Spleen (tissue), 11 donors: ENCODE data around the gene SPATA12. TPM values are rescaled to one million over a fixed set of nuclear protein-coding genes. Genes with fewer than 3 reads are reported as not detected.
A peak's percentile ranks its signal among the peaks of the same experiment; 100 is the strongest.

ENCODE experiments used
- DNase-seq: peaks from one replicate; pipeline ENCODE4 v3.0.0-alpha.2; 2020
- H3K27ac ChIP-seq, 8 donors: fragments of 200-600 bp; sonication (generic) in 7 of 8; 1 replicate in 4 of 8; 2 replicates in 4 of 8; pipeline versions ENCODE4 v1.5.0 to v1.8.0; 2016 to 2021; ENCODE audit warnings: inconsistent platforms in 4 of 8, mild to moderate bottlenecking in 4 of 8, moderate library complexity in 1 of 8
- H3K27me3 ChIP-seq, 7 donors: fragments of 200-600 bp; sonication (generic) in 6 of 7; replicated peaks in 1 of 7; 1 replicate in 4 of 7; 2 replicates in 3 of 7; pipeline versions ENCODE4 v1.5.0 to v1.8.0; 2016 to 2021; ENCODE audit warnings: inconsistent platforms in 3 of 7, mild to moderate bottlenecking in 1 of 7
- H3K36me3 ChIP-seq, 6 donors: fragments of 200-600 bp; sonication (generic) in 5 of 6; 1 replicate in 4 of 6; 2 replicates in 2 of 6; pipeline versions ENCODE4 v1.5.0 to v1.8.0; 2016 to 2021; ENCODE audit warnings: inconsistent platforms in 2 of 6
- H3K4me1 ChIP-seq, 6 donors: fragments of 200-600 bp; sonication (generic) in 5 of 6; 1 replicate in 3 of 6; 2 replicates in 3 of 6; pipeline versions ENCODE4 v1.5.0 to v1.8.0; 2016 to 2021; ENCODE audit warnings: inconsistent platforms in 3 of 6
- H3K4me3 ChIP-seq, 8 donors: fragments of 200-600 bp; sonication (generic) in 7 of 8; 1 replicate in 4 of 8; 2 replicates in 4 of 8; pipeline versions ENCODE4 v1.5.0 to v1.8.0; 2016 to 2021; ENCODE audit warnings: inconsistent platforms in 4 of 8, mild to moderate bottlenecking in 4 of 8, moderate library complexity in 2 of 8
- H3K9me3 ChIP-seq, 8 donors: fragments of 200-600 bp; sonication (generic) in 7 of 8; 1 replicate in 4 of 8; 2 replicates in 4 of 8; pipeline versions ENCODE4 v1.5.0 to v1.8.0; 2016 to 2021; ENCODE audit warnings: inconsistent platforms in 4 of 8
- POLR2A ChIP-seq, 3 donors: fragments of 450-650 bp; IDR thresholded peaks; one replicate each; pipeline ENCODE4 v1.5.1; 2017; ENCODE audit warnings: antibody characterized with exemption in 3 of 3, mild to moderate bottlenecking in 1 of 3
- POLR2AphosphoS5 ChIP-seq, 3 donors: sonication (generic); formaldehyde crosslinking; IDR thresholded peaks; one replicate each; pipeline ENCODE4 v1.5.1; 2017; ENCODE audit warnings: antibody characterized with exemption in 3 of 3
- whole genome bisulfite sequencing, 5 donors: extraction: QIAGEN DNeasy Blood & Tissue Kit in 3 of 5; methylation state at CpG; one replicate each; pipeline versions ENCODE4 v1.1.5 to v1.1.7; 2013 to 2018; 5-methylcytosine and 5-hydroxymethylcytosine counted together
- intact Hi-C: fragments of 100-400 bp; cut with DNase I; formaldehyde crosslinking; loops from one replicate; pipeline ENCODE4 v1.15.0; 2023; ENCODE audit warnings: low total_unique reads
- polyA plus RNA-seq, 3 donors: library from polyadenylated mRNA; stranded (reverse); fragments of 200-250 nt; gene quantifications; one replicate each; pipeline ENCODE4 v1.2.1, GENCODE V29; 2013
- total RNA-seq, 7 donors: library from RNA; depleted of rRNA in 3 of 7; stranded (reverse); fragments of >200 nt in 3 of 7; fragmentation: NEBNext Ultra II Directional in 4 of 7; extraction: Animal tissue kit (Norgen Biotek cat#: 25700) in 4 of 7; gene quantifications; one replicate each; pipeline versions ENCODE4 v1.1.0 to v1.2.1, GENCODE V29; 2016 to 2021
- TF ChIP-seq, protein P1 (sequence below), 11 experiments: fragments of 200-600 bp in 7 of 11; fragments of 450-650 bp in 4 of 11; sonication (generic) in 4 of 11; IDR thresholded peaks in 8 of 11; conservative IDR thresholded peaks in 3 of 11; 1 replicate in 7 of 11; 2 replicates in 4 of 11; pipeline versions ENCODE4 v1.4.0 to v1.8.0; 2016 to 2021; ENCODE audit warnings: antibody characterized with exemption in 11 of 11, inconsistent platforms in 4 of 11, mild to moderate bottlenecking in 1 of 11
- donor health status: healthy with polysubstance abuse.
- donor health status: DM: no; HTN: no; CAD: no; lungs with moderate emphysema.
- donor health status: DM: no; HTN: no; CAD: no.
- donor health status: Bipolar disorder and iron deficiency.
- donor health status: healthy.
- donor health status: DM: no; HTN: no; CAD: no.
- donor health status: DM: yes; HTN: yes; CAD: no.

The SPATA12 gene
- total and polyA plus RNA-seq, 10 donors, result 0.13 to 0.34 (median 0.16) TPM; not detected in 5

DNA sequence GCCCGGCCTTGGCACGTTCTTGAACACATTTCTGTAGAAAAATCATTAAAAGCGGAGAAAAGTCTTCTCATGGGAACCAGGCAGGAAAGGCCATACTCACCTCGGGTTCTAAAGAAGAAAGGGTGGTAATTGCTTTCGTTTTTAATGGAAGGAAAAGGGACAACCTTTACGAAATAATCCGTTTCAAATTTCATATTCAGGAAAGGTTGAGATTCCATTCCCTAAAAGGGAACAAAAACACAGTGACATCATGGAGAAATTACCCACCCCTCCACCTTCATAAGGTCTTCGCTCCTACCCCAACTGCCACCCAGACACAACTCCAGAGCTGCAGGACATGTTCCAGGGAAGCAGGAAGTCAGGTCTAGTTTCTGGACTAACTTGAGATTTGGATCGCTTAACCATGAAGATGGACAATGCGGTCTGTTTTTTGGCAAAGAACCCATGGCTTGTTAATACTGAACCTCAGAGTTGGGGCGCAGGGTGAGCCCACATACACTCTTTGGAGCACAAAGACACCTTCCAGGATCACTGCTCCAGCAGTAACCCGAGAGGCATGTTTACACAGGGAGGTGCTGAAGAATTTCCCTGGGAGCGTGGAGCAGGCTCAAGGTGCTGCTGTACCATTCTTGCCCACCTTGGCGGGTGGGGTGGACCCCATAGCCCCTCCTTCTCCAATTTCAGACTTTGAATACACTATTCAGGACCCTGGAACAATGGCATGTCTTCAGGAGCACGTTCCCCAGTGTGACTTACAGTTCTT, 49.2 kb downstream of the SPATA12 start:
- TF ChIP-seq, protein P1, sequence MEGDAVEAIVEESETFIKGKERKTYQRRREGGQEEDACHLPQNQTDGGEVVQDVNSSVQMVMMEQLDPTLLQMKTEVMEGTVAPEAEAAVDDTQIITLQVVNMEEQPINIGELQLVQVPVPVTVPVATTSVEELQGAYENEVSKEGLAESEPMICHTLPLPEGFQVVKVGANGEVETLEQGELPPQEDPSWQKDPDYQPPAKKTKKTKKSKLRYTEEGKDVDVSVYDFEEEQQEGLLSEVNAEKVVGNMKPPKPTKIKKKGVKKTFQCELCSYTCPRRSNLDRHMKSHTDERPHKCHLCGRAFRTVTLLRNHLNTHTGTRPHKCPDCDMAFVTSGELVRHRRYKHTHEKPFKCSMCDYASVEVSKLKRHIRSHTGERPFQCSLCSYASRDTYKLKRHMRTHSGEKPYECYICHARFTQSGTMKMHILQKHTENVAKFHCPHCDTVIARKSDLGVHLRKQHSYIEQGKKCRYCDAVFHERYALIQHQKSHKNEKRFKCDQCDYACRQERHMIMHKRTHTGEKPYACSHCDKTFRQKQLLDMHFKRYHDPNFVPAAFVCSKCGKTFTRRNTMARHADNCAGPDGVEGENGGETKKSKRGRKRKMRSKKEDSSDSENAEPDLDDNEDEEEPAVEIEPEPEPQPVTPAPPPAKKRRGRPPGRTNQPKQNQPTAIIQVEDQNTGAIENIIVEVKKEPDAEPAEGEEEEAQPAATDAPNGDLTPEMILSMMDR (IDR thresholded peaks at IDR 0.05 in 8 of 11, conservative IDR thresholded peaks at IDR 0.05 in 3 of 11), result no peak
- TF ChIP-seq POLR2AphosphoS5 (IDR thresholded peaks at IDR 0.05), result no peak
- TF ChIP-seq POLR2A (IDR thresholded peaks at IDR 0.05), result no peak
- no peak for DNase-seq
- Histone ChIP-seq H3K4me1 (no peaks in the 10 kb centered on the region), H3K4me3 (no peak overlapping the region), H3K36me3 (peaks cover 0 to 7% (median 0%) of the 10 kb centered on the region in 6 donors), H3K9me3 (no peaks in the 10 kb centered on the region), H3K27ac (no peak overlapping the region), H3K27me3 (peaks cover 0 to 3% (median 0%) of the 10 kb centered on the region in 7 donors)
- WGBS, 5 donors, result 83 to 87% (median 84%) methylated on average over 13 to 15 of the region's 15 CpGs
- intact Hi-C loops, result no loop called here

DNA sequence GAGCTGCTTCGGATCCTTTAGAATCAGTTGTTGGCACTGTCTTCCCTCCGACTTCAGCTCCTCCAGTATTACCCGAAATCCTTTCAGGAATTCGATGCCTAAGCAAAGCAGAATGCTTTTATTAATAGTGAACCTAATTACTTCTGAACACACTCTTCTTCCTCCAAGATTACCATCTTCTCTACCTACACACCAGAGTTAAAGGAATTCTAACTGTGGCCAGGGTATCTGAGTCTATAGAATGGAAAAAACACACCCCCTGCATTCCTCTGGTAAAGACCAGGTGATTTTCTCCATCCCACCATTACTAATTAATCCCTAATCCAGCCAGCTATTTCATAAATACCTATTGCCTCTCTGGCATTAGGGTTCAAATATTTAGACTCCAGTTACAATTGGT, 49.8 kb downstream of the SPATA12 start:
- Histone ChIP-seq H3K9me3 (no peaks in the 10 kb centered on the region), H3K36me3 (peaks cover 0 to 7% (median 0%) of the 10 kb centered on the region in 6 donors), H3K4me3 (no peak overlapping the region), H3K27me3 (peaks cover 0 to 3% (median 0%) of the 10 kb centered on the region in 7 donors), H3K4me1 (no peaks in the 10 kb centered on the region), H3K27ac (no peak overlapping the region)
- no peak for DNase-seq
- intact Hi-C loops, result no loop called here
- 86 to 93% (median 89%) methylated on average over 4 of the region's 4 CpGs for WGBS, 5 donors
- TF ChIP-seq POLR2AphosphoS5 (IDR thresholded peaks at IDR 0.05) (no peak), POLR2A (IDR thresholded peaks at IDR 0.05) (no peak)
- TF ChIP-seq, protein P1 (IDR thresholded peaks at IDR 0.05 in 8 of 11, conservative IDR thresholded peaks at IDR 0.05 in 3 of 11), result no peak

DNA sequence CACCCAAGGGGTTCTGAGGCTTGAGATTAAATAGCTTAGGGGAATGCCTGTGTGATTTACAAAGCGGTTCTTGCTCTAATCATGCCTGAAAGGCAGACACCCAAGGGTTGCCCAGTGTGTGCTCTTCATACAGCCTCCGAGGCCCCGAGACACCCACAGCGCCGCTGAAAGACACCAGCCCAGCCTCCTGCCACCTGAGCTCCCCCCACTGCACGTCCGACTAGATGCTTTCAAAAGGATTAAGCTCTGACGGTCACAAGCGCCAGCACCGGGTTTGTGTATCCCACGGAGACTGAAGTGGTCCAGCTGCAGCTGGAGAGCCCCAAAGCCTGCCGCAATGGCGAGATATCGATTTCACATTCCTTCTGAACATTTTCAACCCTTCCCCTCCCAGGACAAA, 50.3 kb downstream of the SPATA12 start:
- WGBS, 5 donors, result 82 to 92% (median 89%) methylated on average over 14 of the region's 14 CpGs
- no peaks in the 10 kb centered on the region for H3K9me3 ChIP-seq
- peaks cover 0 to 7% (median 0%) of the 10 kb centered on the region in 6 donors for H3K36me3 ChIP-seq
- H3K4me3 ChIP-seq, result no peak overlapping the region
- no peak for DNase-seq
- no peak overlapping the region for H3K27ac ChIP-seq
- peaks cover 0 to 3% (median 0%) of the 10 kb centered on the region in 7 donors for H3K27me3 ChIP-seq
- intact Hi-C loops, result no loop called here
- TF ChIP-seq, protein P1 (IDR thresholded peaks at IDR 0.05 in 8 of 11, conservative IDR thresholded peaks at IDR 0.05 in 3 of 11), result no peak
- TF ChIP-seq POLR2A (IDR thresholded peaks at IDR 0.05), result no peak
- no peak for TF ChIP-seq POLR2AphosphoS5 (IDR thresholded peaks at IDR 0.05)
- no peaks in the 10 kb centered on the region for H3K4me1 ChIP-seq

DNA sequence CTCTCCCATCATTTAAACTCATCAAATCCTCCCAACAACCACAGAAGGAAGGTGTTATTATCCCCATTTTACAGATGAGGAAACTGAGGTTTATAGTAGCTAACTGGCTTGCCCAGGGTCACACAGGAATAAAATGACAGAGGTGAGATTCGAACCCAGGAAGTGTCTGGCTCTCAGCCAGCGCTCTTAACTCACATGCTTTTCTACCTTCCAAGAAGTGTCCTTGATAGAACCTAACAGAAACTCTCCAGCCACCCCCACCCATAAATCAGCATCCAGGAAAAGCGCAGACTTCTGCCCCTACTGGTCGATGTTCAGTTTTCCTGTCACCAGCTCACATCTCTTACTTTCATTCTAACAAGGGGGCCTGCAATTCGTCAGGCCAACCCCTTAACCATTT, 51.7 kb downstream of the SPATA12 start:
- H3K4me1 ChIP-seq, result no peaks in the 10 kb centered on the region
- 34 to 43% (median 38%) methylated on average over 5 of the region's 5 CpGs for WGBS, 5 donors
- no peak overlapping the region for H3K27ac ChIP-seq
- intact Hi-C loops, result no loop called here
- TF ChIP-seq, protein P1 (IDR thresholded peaks at IDR 0.05 in 8 of 11, conservative IDR thresholded peaks at IDR 0.05 in 3 of 11), result peak in 1 of 11 experiments; percentile 20
- TF ChIP-seq POLR2AphosphoS5 (IDR thresholded peaks at IDR 0.05) (no peak), POLR2A (IDR thresholded peaks at IDR 0.05) (no peak)
- no peak overlapping the region for H3K4me3 ChIP-seq
- H3K27me3 ChIP-seq, result peaks cover 0 to 3% (median 0%) of the 10 kb centered on the region in 7 donors
- H3K36me3 ChIP-seq, result peaks cover 0 to 7% (median 0%) of the 10 kb centered on the region in 6 donors
- DNase-seq, result no peak
- H3K9me3 ChIP-seq, result no peaks in the 10 kb centered on the region
